Measurements from ENCODE around the gene PLIN3.
"Not testable (repeated sequence)": the region's sequence is repeated elsewhere in the genome, so short reads cannot be mapped to it uniquely, and the experiment has no call there.

PLIN3 gene

DNA sequence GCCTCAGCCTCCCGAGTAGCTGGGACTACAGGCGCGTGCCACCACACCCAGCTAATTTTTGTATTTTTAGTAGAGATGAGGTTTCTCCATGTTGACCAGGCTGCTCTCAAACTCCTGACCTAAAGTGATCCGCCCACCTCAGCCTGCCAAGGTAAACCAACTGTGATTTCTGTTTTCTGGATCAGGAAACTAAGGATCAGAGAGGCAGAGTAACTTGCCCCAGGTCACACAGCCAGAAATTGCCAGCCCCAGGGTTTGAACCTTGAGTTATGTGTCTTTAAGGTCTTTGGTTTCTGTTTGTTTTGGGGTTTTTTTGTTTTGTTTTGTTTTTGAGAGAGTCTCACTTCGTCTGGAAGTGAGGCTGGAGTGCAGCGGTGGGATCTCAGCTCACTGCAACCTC, 4.2 kb upstream of the PLIN3 start:
- no peak overlapping the region for H3K4me3 ChIP-seq (ENCODE audit: low read depth, low read length)
- TF ChIP-seq CTCF (IDR thresholded peaks at IDR 0.05; ENCODE audit: insufficient read depth, low read depth, low read length, missing control alignments) = no peak
- no peak for DNase-seq (ENCODE audit: low read depth)

DNA sequence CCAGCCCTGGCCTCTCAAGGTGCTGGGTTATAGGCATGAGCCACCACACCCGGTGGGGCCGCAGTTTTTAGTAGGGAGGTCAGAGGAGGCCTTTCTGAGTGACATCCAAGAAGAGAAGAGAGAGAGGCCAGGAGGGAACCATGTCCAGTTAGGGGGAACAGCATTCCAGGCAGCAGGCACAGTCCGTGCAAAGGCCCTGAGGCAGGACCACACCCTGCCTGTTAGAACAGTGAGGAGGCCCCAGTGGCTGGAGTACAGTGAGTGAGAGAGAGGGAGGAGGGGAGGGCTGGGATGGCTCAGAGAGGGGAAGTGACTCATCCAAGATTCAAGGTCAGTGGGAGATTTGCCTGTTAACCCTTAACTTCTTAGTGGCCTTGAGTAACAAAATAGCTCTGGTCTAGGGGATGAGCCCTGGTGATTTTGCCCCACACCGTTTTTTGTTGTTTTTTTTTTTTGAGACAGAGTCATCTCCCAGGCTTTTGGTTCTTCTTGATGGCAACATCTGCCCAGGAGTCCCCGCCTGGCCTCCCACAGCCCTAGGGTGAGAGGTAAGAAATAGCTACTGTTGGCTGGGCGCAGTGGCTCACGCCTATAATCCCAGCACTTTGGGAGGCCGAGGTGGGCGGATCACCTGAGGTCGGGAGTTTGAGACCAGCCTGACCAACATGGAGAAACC, 2.7 kb upstream of the PLIN3 start:
- TF ChIP-seq CTCF (IDR thresholded peaks at IDR 0.05; ENCODE audit: insufficient read depth, low read depth, low read length, missing control alignments) = no peak
- no peak overlapping the region for H3K4me3 ChIP-seq (ENCODE audit: low read depth, low read length)
- peak; percentile 49 for DNase-seq (ENCODE audit: low read depth)

DNA sequence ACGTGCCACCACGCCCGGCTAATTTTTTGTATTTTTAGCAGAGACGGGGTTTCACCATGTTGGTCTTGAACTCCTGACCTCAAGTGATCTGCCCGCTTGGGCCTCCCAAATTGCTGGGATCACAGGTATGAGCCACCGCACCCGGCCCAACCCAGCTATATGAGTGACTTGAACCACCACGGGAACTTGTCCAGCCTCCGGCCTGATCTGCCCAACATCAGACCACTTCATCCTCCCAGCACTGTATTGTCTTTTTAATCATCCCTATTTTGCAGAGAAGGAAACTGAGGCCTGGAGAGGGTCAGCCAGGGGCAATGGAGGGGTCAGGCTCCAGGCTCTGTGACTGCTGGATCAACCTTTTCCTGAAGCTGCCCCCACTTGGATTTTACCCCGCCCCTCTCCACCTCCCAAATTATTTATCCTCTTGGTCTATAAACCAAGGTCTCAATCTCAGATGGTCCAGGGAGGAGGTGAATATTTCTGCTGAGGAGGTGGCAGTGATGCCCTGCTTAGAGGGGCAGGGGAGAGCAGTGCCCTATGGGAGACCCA, 893 bp upstream of the PLIN3 start:
- no peak for TF ChIP-seq CTCF (IDR thresholded peaks at IDR 0.05; ENCODE audit: insufficient read depth, low read depth, low read length, missing control alignments)
- DNase-seq (ENCODE audit: low read depth) = no peak
- H3K4me3 ChIP-seq (ENCODE audit: low read depth, low read length) = no peak overlapping the region

DNA sequence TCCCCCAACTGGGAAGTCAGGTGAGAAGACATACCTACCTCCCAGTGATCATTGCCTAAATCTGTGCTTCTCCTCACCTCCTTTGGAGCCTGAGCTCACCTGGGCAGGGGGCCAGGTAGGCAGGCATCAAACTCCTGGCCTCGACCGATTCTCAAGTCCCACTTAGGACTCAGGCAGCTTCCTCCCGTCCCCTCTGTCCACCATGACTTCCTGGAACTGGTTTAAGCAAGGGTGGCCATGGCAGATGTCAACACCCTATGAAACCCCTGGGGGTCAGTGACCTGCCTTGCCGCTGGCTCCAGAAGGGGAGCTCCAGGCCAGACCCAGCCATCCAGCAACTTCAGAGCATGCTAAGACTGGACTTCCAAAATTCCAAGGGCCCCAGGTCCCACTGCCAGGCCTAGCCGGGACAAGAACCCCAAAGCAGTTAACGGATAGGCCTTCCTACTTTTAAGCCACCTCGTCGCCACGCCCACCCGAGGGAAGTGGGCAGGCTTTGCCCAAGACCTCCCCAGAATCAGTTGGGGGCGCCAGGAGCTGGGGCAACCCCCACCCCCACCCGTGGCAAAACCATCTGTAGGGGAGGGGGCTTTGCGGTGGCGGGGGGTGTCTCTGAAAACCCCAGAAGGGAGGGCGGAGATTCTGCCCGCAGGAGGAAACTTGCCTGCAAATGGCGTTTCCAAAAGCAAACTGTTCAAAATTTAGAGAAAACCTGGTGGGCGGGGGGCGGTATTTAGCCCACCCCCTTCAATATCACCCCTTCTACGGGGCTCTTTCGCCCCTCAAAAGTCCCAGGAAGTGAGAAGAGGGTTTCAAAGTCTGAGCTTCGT, 657 bp downstream of the PLIN3 start:
- TF ChIP-seq CTCF (IDR thresholded peaks at IDR 0.05; ENCODE audit: insufficient read depth, low read depth, low read length, missing control alignments) = no peak
- H3K4me3 ChIP-seq (ENCODE audit: low read depth, low read length) = peak overlapping the region; percentile 100
- peak; percentile 65 for DNase-seq (ENCODE audit: low read depth)

- DNase-seq (ENCODE audit: low read depth) = no peak
- TF ChIP-seq CTCF (IDR thresholded peaks at IDR 0.05; ENCODE audit: insufficient read depth, low read depth, low read length, missing control alignments) = no peak
- H3K4me3 ChIP-seq (ENCODE audit: low read depth, low read length) = no peak overlapping the region
These were observed 6.3 kb downstream of the PLIN3 start for GRCh38 chr19:4861147-4861546.

DNA sequence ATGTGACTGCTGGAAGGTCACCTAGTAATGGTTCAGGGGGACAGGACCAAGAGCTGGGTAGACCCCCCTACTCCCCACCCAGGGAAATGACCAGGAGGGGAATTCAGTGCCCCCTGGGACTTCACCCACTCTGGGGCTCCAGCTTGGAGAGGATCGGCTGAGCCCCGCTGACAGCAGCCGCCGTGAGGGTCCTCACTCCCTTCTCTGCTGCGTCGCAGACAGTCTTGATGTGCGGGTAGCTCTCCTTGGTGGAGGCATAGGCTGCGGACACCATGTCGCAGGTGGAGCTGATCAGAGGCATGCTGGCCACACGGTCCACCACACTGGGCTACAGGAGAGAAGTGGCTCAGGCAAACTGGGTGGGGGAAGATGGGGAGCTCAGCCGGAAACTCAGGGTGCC, 7.8 kb downstream of the PLIN3 start:
- H3K4me3 ChIP-seq (ENCODE audit: low read depth, low read length) = no peak overlapping the region
- DNase-seq (ENCODE audit: low read depth) = no peak
- no peak for TF ChIP-seq CTCF (IDR thresholded peaks at IDR 0.05; ENCODE audit: insufficient read depth, low read depth, low read length, missing control alignments)

DNA sequence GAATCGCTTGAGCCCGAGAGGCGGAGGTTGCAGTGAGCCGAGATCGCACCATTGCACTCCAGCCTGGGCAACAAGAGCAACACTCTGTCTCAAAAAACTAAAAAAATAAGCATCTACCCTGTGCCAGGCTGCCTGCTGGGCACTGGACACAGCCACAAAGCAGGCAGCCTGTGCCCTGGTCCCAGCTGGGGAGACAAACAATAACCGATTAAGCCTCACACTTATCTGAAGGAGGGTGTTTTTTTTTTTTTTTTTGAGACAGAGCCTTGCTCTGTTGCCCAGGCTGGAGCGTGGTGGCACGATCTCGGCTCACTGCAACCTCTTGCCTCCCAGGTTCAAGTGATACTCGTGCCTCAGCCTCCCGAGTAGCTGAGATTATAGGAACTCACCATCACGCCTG, 11.0 kb downstream of the PLIN3 start:
- DNase-seq (ENCODE audit: low read depth); H3K4me3 ChIP-seq (ENCODE audit: low read depth, low read length): not testable (repeated sequence)

DNA sequence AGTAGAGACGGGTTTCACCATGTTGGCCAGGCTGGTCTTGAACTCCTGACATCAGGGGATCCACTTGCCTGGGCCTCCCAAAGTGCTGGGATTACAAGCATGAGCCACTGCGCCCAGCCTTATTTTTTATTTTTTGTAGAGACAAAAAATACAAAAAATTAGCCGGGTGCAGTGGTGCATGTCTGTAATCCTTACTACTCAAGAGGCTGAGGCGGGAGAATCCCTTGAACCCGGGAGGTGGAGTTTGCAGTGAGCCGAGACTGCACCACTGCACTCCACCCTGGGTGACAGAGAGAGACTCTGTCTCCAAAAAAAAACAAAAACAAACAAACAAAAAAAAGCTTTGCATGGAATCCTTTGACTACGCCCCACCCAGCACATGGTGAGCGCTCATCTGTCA, 14.0 kb downstream of the PLIN3 start:
- DNase-seq (ENCODE audit: low read depth); H3K4me3 ChIP-seq (ENCODE audit: low read depth, low read length): not testable (repeated sequence)
